ENCODE measurements around the gene SEH1L.
"Not testable (repeated sequence)": the region's sequence is repeated elsewhere in the genome, so short reads cannot be mapped to it uniquely, and the experiment has no call there.

Gene SEH1L

DNA sequence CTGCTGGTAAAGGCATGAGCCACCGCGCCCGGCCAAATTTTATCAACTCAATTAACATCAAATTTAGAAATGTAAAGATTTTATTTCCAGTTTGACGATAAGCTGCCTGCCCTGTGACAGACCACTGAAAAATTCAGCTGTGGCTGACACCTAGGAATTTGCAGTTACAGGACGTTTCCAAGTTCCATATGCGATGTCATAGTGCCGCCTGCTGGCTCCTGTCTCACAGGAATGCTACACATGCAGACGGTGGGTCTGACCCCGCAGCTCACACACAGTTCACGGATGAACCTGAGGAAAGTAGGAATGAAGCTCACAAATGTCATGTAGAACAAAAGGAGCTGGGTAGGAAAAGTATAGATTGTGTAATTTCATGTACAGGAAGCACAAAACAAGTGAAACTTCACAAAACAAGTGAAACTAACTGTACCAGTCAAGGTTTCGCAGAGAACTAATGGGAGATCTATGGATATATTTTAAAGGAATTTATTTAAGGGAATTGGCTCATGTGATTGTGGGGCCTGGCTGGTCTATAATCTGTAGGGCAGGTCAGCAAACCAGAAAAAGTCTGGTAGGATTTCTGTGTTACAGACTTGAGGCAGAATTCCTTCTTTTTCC is 13.2 kb upstream of the SEH1L start:
- no peak overlapping the region for H3K27ac ChIP-seq
- H3K4me3 ChIP-seq, result no peak overlapping the region

DNA sequence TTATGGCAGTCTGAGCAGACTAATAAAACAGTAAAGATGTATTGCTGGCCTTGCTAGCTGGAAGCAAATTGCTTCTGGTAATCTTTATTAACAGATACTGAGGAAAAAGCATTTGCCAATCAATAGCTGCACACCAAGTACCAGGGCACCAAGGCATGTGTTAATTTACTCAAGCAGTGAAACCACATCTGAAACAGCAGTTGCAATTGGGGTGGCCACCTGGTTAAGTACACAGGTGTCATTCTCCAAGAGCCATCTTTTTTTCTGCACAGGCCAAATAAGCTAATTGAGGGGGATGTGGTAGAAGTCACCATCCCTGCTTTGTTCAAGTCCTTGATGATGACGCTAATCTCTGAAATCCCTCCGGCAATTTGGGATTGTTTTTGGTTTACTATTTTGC is 8.6 kb upstream of the SEH1L start:
- Histone ChIP-seq H3K27ac (no peak overlapping the region), H3K4me3 (no peak overlapping the region)

DNA sequence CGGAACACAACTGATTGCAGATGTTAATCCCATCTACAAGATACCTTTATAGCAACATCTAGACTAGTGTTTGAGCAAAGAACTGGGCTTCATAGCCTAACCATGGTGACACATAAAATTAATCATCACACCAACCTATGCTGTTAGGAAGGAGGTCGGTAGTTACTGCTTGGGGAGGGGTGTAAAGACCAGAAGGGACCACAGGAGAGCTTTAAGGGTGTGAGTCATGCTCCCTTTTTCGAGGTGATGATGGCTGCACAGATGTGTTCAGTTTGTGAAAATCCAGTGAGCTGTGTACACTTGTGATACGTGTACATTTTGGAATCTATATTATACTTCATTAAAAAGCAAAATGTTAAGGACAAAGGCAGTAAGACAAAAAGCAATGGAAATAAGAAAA is 4.6 kb upstream of the SEH1L start:
- Histone ChIP-seq H3K4me3 (no peak overlapping the region), H3K27ac (no peak overlapping the region)

DNA sequence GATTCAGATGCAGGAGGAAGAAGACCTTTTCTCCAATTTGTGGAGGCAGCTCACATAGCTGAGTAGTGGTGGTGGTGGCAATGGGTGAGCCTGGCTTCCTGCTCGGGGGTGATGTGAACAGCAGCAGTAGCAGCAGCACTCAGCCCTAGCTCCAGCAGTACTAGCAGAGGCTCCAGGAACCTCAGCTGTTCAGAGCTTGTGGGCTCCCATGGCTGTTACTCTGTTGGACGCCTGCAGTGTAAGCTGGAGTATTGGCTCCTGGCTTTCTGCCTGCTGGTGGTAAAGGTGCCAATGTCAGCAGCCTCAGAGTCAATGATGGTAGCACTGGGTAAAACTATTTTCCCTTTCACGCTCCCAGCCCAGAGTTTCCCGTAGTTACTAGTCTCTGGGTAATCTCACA is 3.1 kb upstream of the SEH1L start:
- H3K4me3 ChIP-seq, result no peak overlapping the region
- H3K27ac ChIP-seq, result no peak overlapping the region

DNA sequence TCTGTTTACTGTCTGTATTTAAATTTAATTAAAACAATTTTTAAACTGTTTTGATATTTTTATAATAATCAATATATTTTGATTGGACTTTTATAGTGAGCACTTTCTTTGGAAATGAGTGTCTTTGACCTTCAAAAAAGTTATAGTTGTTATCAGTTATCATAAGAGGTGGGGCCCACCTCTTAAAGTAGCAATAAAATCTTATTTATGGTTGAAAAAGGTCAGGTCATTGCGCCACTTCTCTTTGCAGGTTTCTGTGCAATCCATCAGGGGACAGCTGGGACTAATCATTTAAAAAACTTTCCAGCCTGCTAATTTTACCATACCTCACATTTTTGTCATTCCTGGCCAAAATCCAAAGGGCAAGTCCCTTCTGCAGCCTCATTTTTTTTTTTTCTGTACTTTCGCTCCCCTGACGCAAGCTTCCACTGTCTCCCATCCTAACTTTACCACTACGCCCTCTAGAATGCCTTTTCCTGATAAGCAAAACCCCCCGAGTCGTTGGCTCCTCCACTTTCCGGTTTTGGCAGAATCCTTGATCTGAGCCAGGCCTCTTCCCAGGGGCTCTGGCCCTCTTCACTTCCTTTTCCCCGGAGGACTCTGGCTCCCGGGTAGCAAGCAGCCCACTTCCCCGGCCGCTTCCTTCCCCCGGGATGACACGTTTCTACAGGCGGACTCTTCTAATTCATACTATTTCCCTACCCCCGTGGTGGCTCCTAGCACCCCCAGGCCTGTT is 1.1 kb upstream of the SEH1L start:
- Histone ChIP-seq H3K4me3 (peak overlapping the region; percentile 41 to 72 (median 59)), H3K27ac (peak overlapping the region; percentile 57 to 99 (median 93))

GRCh38 chr18:12948050-12948804 is 416 bp downstream of the SEH1L start:
- Histone ChIP-seq H3K27ac (peak overlapping the region; percentile 68 to 99 (median 93)), H3K4me3 (peak overlapping the region; percentile 41 to 72 (median 59))

- no peak overlapping the region for H3K4me3 ChIP-seq
- no peak overlapping the region for H3K27ac ChIP-seq
Observed at GRCh38 chr18:12958478-12958877, 10.7 kb downstream of the SEH1L start.

GRCh38 chr18:12960395-12960794 is 12.6 kb downstream of the SEH1L start:
- Histone ChIP-seq H3K4me3 (no peak overlapping the region), H3K27ac (no peak overlapping the region)

DNA sequence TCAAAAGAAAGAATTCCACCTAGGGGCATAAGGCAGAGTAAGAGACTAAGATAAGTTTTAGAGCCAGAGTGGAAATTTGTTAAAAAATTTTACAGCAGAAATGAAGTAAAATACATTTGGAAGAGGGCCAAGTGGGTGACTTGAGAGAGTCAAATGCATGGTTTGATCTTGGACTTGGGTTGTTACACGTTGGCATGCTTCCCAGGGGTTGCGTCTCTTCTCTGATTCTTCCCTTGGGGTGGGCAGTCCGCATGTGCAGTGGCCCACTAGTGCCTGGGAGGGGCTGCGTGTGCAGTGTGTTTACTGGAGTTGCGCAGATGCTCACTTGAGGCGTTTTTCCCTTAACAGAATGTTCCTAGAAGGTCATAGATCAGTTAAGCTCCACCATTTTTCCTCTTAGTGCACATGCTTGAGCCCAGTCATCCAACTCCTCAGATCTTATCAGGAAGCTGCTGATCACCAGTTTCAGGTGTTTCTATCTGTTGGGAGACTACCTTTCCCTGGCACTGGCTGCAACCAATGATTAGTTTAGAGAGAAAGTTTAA is 13.1 kb downstream of the SEH1L start:
- H3K27ac ChIP-seq, result no peak overlapping the region
- no peak overlapping the region for H3K4me3 ChIP-seq

DNA sequence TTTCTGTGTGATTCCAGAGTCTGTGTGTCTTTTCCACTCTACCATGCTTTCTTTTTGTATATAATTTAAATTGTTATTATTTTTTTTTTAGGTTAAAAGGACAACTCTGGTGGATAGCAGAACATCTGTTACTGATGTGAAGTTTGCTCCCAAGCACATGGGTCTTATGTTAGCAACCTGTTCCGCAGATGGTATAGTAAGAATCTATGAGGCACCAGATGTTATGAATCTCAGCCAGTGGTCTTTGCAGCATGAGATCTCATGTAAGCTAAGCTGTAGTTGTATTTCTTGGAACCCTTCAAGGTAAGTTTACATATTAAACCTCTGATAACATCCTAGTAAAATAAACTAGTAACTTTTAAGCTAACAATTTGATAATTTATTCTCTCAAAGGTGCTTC is 15.3 kb downstream of the SEH1L start:
- Histone ChIP-seq H3K27ac (no peak overlapping the region), H3K4me3 (no peak overlapping the region)

GRCh38 chr18:12968115-12968514 is 20.3 kb downstream of the SEH1L start:
- no peak overlapping the region for H3K27ac ChIP-seq
- H3K4me3 ChIP-seq, result no peak overlapping the region

DNA sequence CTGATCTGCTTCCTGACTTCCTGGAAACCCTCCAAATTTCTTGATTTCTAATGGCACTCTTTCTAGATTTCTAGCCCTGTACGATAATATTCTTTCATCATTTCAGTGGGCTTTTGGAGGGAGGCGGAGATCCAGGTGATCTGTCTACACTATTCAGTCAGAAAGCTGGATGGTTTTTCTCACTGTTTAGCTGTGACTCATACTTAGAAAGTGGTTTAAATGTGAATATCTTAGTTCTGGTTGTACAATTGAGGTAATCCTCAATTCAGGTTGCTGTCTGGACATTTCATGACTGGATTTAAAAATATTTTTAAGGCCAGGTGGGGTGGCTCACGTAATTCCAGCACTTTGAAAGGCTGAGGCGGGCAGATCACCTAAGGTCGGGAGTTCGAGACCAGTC is 20.8 kb downstream of the SEH1L start:
- Histone ChIP-seq H3K4me3 (no peak overlapping the region), H3K27ac (no peak overlapping the region)

- H3K27ac ChIP-seq, result no peak overlapping the region
- no peak overlapping the region for H3K4me3 ChIP-seq
Observed at GRCh38 chr18:12973562-12974213, 25.9 kb downstream of the SEH1L start.

DNA sequence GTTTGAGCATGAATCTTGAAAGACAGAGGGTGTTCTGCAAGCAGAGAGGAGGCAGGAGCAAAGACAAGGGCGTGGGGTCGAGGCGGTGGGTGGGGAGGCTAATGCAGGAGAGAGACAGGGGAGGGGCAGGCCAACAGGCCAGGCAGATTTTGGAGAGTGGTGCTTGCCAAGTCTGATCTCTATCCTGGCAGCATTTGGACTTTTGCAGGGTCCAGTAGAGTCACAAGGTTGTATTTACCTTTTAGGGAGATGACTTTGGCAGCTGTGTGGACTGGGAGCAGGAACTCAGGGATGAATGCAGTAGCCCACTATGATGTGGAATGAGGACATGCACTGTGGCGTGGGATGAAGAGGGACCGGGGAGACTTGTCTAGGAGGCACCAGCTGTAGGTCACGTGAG is 27.7 kb downstream of the SEH1L start:
- Histone ChIP-seq H3K4me3 (no peak overlapping the region), H3K27ac (no peak overlapping the region)

DNA sequence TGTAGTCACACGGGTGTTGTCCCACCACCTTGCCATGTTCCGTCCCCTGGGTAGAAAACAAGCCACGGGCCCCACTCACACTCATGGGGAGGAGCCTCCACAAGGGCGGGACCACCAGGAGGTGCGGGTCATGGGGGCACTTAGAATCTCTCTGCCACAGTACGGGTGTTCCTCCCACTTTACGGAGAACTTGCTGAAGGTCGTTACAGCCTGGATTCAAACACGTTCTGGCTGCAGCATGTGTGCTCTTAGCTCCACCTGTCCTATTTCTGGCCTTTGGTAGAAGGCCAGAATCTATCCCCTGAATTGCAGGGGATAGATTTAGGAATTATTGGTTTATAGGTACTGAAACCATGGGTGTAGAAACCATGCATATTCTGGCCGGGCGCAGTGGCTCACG is 28.5 kb downstream of the SEH1L start:
- Histone ChIP-seq H3K4me3 (no peak overlapping the region), H3K27ac (no peak overlapping the region)

- H3K4me3 ChIP-seq, H3K27ac ChIP-seq: not testable (repeated sequence)
Observed at GRCh38 chr18:12980065-12980464, 32.3 kb downstream of the SEH1L start.

- Histone ChIP-seq H3K27ac (peak overlapping the region in 1 of 21 experiments; percentile 74), H3K4me3 (no peak overlapping the region)
Observed at GRCh38 chr18:12989397-12990122, 41.7 kb downstream of the SEH1L start.

DNA sequence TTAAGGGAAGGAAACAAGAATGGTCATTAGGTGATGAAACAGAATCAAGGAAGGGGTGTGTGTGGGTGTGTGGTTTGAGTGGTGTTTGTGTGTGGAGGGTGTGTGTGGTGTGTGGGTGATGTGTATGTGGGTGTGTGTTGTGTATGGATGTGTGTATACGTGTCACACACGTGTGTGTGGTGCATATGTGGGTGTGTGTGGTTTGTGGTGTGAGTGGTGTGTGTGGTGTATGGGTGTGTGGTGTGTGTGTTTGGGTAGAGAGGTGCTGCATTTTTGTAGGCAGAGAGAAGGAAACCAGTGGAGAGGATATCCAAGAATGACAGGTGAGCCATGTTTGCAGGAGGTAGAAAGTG is 42.3 kb downstream of the SEH1L start:
- Histone ChIP-seq H3K4me3 (peak overlapping the region in 3 of 7 experiments; percentile 82 to 93 (median 84)), H3K27ac (peak overlapping the region in 6 of 21 experiments; percentile 53 to 90 (median 84))

- Histone ChIP-seq H3K4me3 (peak overlapping the region; percentile 82 to 93 (median 84)), H3K27ac (peak overlapping the region in 20 of 21 experiments; percentile 53 to 95 (median 84))
Observed at GRCh38 chr18:12990641-12990966, 42.8 kb downstream of the SEH1L start.
